K562 (cell line): Measurements from ENCODE around the gene RPRD1B. TPM values are rescaled to one million over a fixed set of nuclear protein-coding genes. Genes with fewer than 3 reads are reported as not detected.
A peak's percentile ranks its signal among the peaks of the same experiment; 100 is the strongest.

Source experiments
- ATAC-seq: fragments of 200-7000 bp; cut with Tn5 transposase; 3 replicates; pipeline ENCODE4 v1.9.1; 2020; ENCODE audit warnings: moderate library complexity
- BruUV-seq: library from RNA; stranded (reverse); fragments of 400-500 nt; replicated peaks from 2 replicates; lab custom pipeline; 2021; lab: Mats Ljungman, UMichigan
- CTCF ChIA-PET: fragments of 300-600 bp; formaldehyde crosslinking; extraction: SDS; loops from one replicate; lab custom pipeline; 2021; ENCODE audit warnings: low intra/inter-chr PET ratio; lab: Yijun Ruan, JAX
- POLR2A ChIA-PET: fragments of 300-600, 350-650 bp; sonication (Branson Sonifier 250); formaldehyde crosslinking; extraction: SDS; loops from one replicate; lab custom pipeline; 2021; ENCODE audit warnings: antibody characterized with exemption, inconsistent platforms; lab: Yijun Ruan, JAX
- DNase-seq, 4 experiments: peaks; one replicate each; pipeline versions ENCODE4 v3.0.0 to v3.0.0-alpha.2; 2011 to 2018; ENCODE audit warnings: low spot score in 3 of 4, mixed read lengths in 3 of 4; ENCODE audit errors: extremely low read depth in 1 of 4
- FAIRE-seq: peaks from 2 replicates; lab custom pipeline; 2011; peaks lifted over from hg19 to GRCh38; lab: Jason Lieb, UNC
- H2AFZ ChIP-seq: 2 replicates; pipeline ENCODE4 v1.6.0; 2011; ENCODE audit warnings: low read depth, low read length, control low read depth, inconsistent platforms
- H3K27ac ChIP-seq: fragments of 200-600 bp; 3 replicates; pipeline ENCODE4 v1.8.0; 2011; ENCODE audit warnings: low read depth, mild to moderate bottlenecking, control low read depth, inconsistent platforms, low read length, moderate library complexity, mixed read lengths; ENCODE audit errors: extremely low read depth
- H3K27me3 ChIP-seq, 2 experiments: fragments of 300-600 bp in 1 of 2; 2 replicates in 1 of 2; 3 replicates in 1 of 2; pipeline versions ENCODE4 v1.6.0 to v1.8.0; 2011; ENCODE audit warnings: inconsistent platforms in 2 of 2, low read length in 2 of 2, mild to moderate bottlenecking in 1 of 2, mixed read lengths in 1 of 2, moderate library complexity in 1 of 2; ENCODE audit not compliant: control insufficient read depth in 2 of 2, insufficient read depth in 2 of 2
- H3K36me3 ChIP-seq: fragments of 300-600 bp; 3 replicates; pipeline ENCODE4 v1.8.0; 2011; ENCODE audit warnings: mild to moderate bottlenecking, low read length, inconsistent platforms; ENCODE audit not compliant: control insufficient read depth, insufficient read depth
- H3K4me1 ChIP-seq, 2 experiments: fragments of 200-600 bp in 1 of 2; replicated peaks in 1 of 2; 2 replicates in 1 of 2; 3 replicates in 1 of 2; pipeline versions ENCODE4 v1.5.1 to v1.8.0; 2011; ENCODE audit warnings: inconsistent platforms in 2 of 2, low read length in 2 of 2, mild to moderate bottlenecking in 1 of 2, mixed read lengths in 1 of 2, moderate library complexity in 1 of 2; ENCODE audit not compliant: control insufficient read depth in 2 of 2, insufficient read depth in 2 of 2
- H3K4me2 ChIP-seq: 2 replicates; pipeline ENCODE4 v1.6.1; 2011; ENCODE audit warnings: low read length, control low read depth, inconsistent platforms, mixed read lengths; ENCODE audit not compliant: insufficient read depth
- H3K4me3 ChIP-seq: fragments of 200-600 bp; sonication (generic), shearing (Covaris generic); 2 replicates; pipeline ENCODE4 v1.5.1; 2016; ENCODE audit warnings: control low read depth, inconsistent platforms
- H3K79me2 ChIP-seq: fragments of 200-600 bp; 3 replicates; pipeline ENCODE4 v1.8.0; 2011; ENCODE audit warnings: low read length, inconsistent platforms; ENCODE audit not compliant: control insufficient read depth, insufficient read depth
- H3K9ac ChIP-seq, 2 experiments: 2 replicates each; pipeline versions ENCODE4 v1.6.0 to v1.6.1; 2011; ENCODE audit warnings: low read depth in 2 of 2, low read length in 2 of 2, control low read depth in 1 of 2, inconsistent platforms in 1 of 2, mild to moderate bottlenecking in 1 of 2, mixed read lengths in 1 of 2; ENCODE audit not compliant: insufficient read depth in 1 of 2
- H3K9me1 ChIP-seq: one replicate; pipeline ENCODE4 v1.6.0; 2011; ENCODE audit warnings: inconsistent platforms, mild to moderate bottlenecking, low read length, moderate library complexity; ENCODE audit not compliant: control insufficient read depth, insufficient read depth
- H3K9me3 ChIP-seq: replicated peaks from 2 replicates; pipeline ENCODE4 v1.5.1; 2011; ENCODE audit warnings: low read depth, low read length, inconsistent platforms; ENCODE audit not compliant: control insufficient read depth, insufficient read depth
- H4K20me1 ChIP-seq: replicated peaks from 2 replicates; pipeline ENCODE4 v1.6.1; 2011; ENCODE audit warnings: low read length, inconsistent platforms, mixed read lengths; ENCODE audit not compliant: control insufficient read depth, insufficient read depth
- DPF2 ChIP-seq: fragments of 450-650 bp; IDR thresholded peaks from 2 replicates; pipeline ENCODE4 v1.6.1; 2016
- FOSL1 ChIP-seq: fragments of 200-800 bp; sonication (Bioruptor generic); conservative IDR thresholded peaks from 2 replicates; pipeline ENCODE4 v1.6.1; 2016; ENCODE audit warnings: missing genetic modification characterization, missing compliant biosample characterization
- GATA2 ChIP-seq: sonication (generic); formaldehyde crosslinking; IDR thresholded peaks from 2 replicates; pipeline ENCODE4 v1.4.0; 2020; ENCODE audit warnings: mild to moderate bottlenecking, missing genetic modification reagents
- HMG20B ChIP-seq: fragments of 250-450 bp; sonication (Bioruptor Pico); IDR thresholded peaks from 2 replicates; pipeline ENCODE4 v1.5.0; 2021; ENCODE audit warnings: mild to moderate bottlenecking
- POLR2A ChIP-seq: fragments of 450-650 bp; conservative IDR thresholded peaks from 2 replicates; pipeline ENCODE4 v1.6.1; 2016
- SMAD4 ChIP-seq: fragments of 250-450 bp; sonication (Bioruptor Pico); conservative IDR thresholded peaks from 2 replicates; pipeline ENCODE4 v1.8.0; 2021; ENCODE audit warnings: inconsistent platforms, mild to moderate bottlenecking, moderate library complexity
- SMARCA5 ChIP-seq: fragments of 450-650 bp; IDR thresholded peaks from 2 replicates; pipeline ENCODE4 v1.6.1; 2016
- SOX6 ChIP-seq: fragments of 450-650 bp; IDR thresholded peaks from 2 replicates; pipeline ENCODE4 v1.6.1; 2014; ENCODE audit warnings: mild to moderate bottlenecking
- TOE1 ChIP-seq, 2 experiments: fragments of 450-650 bp in 1 of 2; sonication (generic) in 1 of 2; formaldehyde crosslinking in 1 of 2; IDR thresholded peaks; 2 replicates each; pipeline versions ENCODE4 v1.7.1 to v1.8.0; 2016 to 2022; ENCODE audit warnings: borderline replicate concordance in 2 of 2, mild to moderate bottlenecking in 2 of 2, antibody characterized with exemption in 1 of 2, inconsistent platforms in 1 of 2, low read depth in 1 of 2, missing genetic modification reagents in 1 of 2, moderate library complexity in 1 of 2
- YY1 ChIP-seq, 3 experiments: IDR thresholded peaks; 2 replicates each; pipeline ENCODE4 v1.6.1; 2011; ENCODE audit warnings: low read length in 2 of 3, mild to moderate bottlenecking in 2 of 3, moderate library complexity in 2 of 3, borderline replicate concordance in 1 of 3, control low read depth in 1 of 3, low read depth in 1 of 3; ENCODE audit not compliant: insufficient read depth in 3 of 3, insufficient replicate concordance in 2 of 3, control insufficient read depth in 1 of 3, insufficient read length in 1 of 3; ENCODE audit errors: extremely low read depth in 1 of 3
- ZFP30 ChIP-seq: fragments of 250-450 bp; sonication (Bioruptor Pico); IDR thresholded peaks from 2 replicates; pipeline ENCODE4 v1.8.0; 2022; ENCODE audit warnings: moderate library complexity, mild to moderate bottlenecking, inconsistent platforms, borderline replicate concordance
- ZNF41 ChIP-seq: fragments of 250-450 bp; sonication (Bioruptor Pico); conservative IDR thresholded peaks from 2 replicates; pipeline ENCODE4 v1.4.0; 2020; ENCODE audit warnings: mild to moderate bottlenecking
- ZNF589 ChIP-seq: fragments of 200-800 bp; sonication (Bioruptor generic); IDR thresholded peaks from 2 replicates; pipeline ENCODE4 v1.6.1; 2016; ENCODE audit warnings: low read depth, missing genetic modification characterization, missing compliant biosample characterization
- ZNF785 ChIP-seq: fragments of 250-450 bp; sonication (Bioruptor Pico); IDR thresholded peaks from 2 replicates; pipeline ENCODE4 v1.4.0; 2020; ENCODE audit warnings: mild to moderate bottlenecking
- WGBS: fragments of 100-300 bp; shearing (Covaris generic); methylation state at CpG from one replicate; pipeline ENCODE4 v1.1.6; 2016; ENCODE audit warnings: low coverage, mixed read lengths; ENCODE audit not compliant: insufficient coverage; ENCODE audit errors: missing lambda C conversion rate; 5-methylcytosine and 5-hydroxymethylcytosine counted together
- in situ Hi-C: fragments of 300-500 bp; cut with MboI; formaldehyde crosslinking; loops from 4 replicates; pipeline ENCODE4 v1.15.0; 2018; ENCODE audit warnings: inconsistent platforms, mixed read lengths
- intact Hi-C: fragments of 100-400 bp; cut with micrococcal nuclease; formaldehyde crosslinking; loops from 2 replicates; pipeline ENCODE4 v1.14.2; 2022
- polyA plus RNA-seq, 8 experiments: library from polyadenylated mRNA; depleted of rRNA in 4 of 8; stranded (reverse) in 5 of 8; unstranded in 3 of 8; fragments of >200 nt; fragmentation: Nextera tagmentation in 2 of 8; fragmentation: Illumina TruSeq in 1 of 8; extraction: Ambion mirVana in 2 of 8; extraction: Trizol in 1 of 8; gene quantifications; 2 replicates each; pipeline versions ENCODE4 v1.2.1 to v1.2.3, GENCODE V29; 2011 to 2014; ENCODE audit warnings: inconsistent platforms in 1 of 8, missing spikeins in 1 of 8
- total RNA-seq, 7 experiments: library from RNA; depleted of rRNA in 6 of 7; stranded (reverse); fragments of >200 nt in 6 of 7; fragmentation: Illumina TruSeq in 2 of 7; extraction: Trizol in 2 of 7; gene quantifications; 2 replicates each; pipeline versions ENCODE4 v1.2.1 to v1.2.3, GENCODE V29; 2011 to 2021; ENCODE audit warnings: low replicate concordance in 1 of 7
- TF ChIP-seq, protein P1 (sequence below): fragments of 200-800 bp; sonication (Bioruptor generic); IDR thresholded peaks from 2 replicates; pipeline ENCODE4 v1.6.1; 2017; ENCODE audit warnings: missing genetic modification characterization, missing compliant biosample characterization
- TF ChIP-seq, protein P2 (sequence below): fragments of 250-450 bp; sonication (Bioruptor Pico); IDR thresholded peaks from 2 replicates; pipeline ENCODE4 v1.9.0; 2021; ENCODE audit warnings: mild to moderate bottlenecking, inconsistent platforms
- TF ChIP-seq, protein P3 (sequence below): sonication (generic); formaldehyde crosslinking; IDR thresholded peaks from 2 replicates; pipeline ENCODE4 v1.8.1; 2022; ENCODE audit warnings: missing genetic modification reagents

Gene RPRD1B
- total and polyA plus RNA-seq, 9 of the 15 experiments (the other 6 are each of a cell fraction or from before 2014, with no cell fraction given) = 5.5 to 43.0 (median 24.4) TPM

DNA sequence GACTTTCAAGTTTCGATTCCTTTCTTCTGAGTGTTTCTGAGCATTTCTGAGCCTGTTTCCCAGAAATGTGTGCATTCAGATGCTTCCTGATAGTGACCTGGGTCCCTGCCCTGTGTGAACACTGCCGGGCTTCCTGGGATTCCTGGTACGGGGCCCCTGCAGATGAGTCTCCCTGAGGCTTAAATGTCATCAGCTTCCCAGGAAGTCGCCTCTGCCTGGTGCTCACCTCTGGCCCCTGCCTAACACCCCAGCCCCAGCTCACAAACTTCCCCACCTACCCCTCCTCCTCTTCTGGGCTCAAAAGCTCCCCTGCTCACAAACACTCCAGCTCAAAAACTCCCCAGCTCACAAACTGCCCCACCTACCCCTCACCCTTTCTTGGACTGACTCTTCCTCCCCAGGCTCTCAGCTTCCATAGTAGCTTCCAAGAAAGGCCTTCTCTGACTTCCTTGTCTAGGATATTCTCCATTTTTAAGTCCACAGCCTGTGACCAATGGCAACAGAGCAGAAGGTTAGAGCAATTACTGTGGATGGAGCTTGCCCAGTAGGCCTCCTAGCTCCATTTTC, 89.6 kb downstream of the RPRD1B start:
- BruUV-seq = no TSS peak
- H3K9me3 ChIP-seq = no peaks in the 10 kb centered on the region
- POLR2A ChIA-PET = interaction anchor here (0.5 to 1.8 kb wide), 9 partner anchors 9 to 699 kb away, joined by 3 to 9 read pairs (median 4); no protein-coding TSS in a partner anchor
- intact Hi-C loops = no loop called here
- CTCF ChIA-PET = no interaction called here
- H3K9me1 ChIP-seq = no peaks in the 10 kb centered on the region
- in situ Hi-C loops = no loop called here
- H4K20me1 ChIP-seq = no peaks in the 10 kb centered on the region
- FAIRE-seq (peak; percentile 65), ATAC-seq (peak; percentile 66), DNase-seq (peak; percentile 41 to 74 (median 48))
- H3K4me2 ChIP-seq = peak overlapping the region; percentile 78
- peak overlapping the region; percentile 99 for H2AFZ ChIP-seq
- H3K36me3 ChIP-seq = no peaks in the 10 kb centered on the region
- H3K27ac ChIP-seq = peak overlapping the region; percentile 89
- H3K4me1 ChIP-seq = peaks cover 30 to 44% of the 10 kb centered on the region in 2 experiments
- no peaks in the 10 kb centered on the region for H3K27me3 ChIP-seq
- H3K4me3 ChIP-seq = peak overlapping the region; percentile 7; the same call in 1 of the 2 replicates
- peak overlapping the region; percentile 69 to 86 for H3K9ac ChIP-seq
- 1% methylated on average over 4 of the region's 4 CpGs for WGBS
- H3K79me2 ChIP-seq = no peaks in the 10 kb centered on the region
- TF ChIP-seq YY1 (IDR thresholded peaks at IDR 0.05; ENCODE audit: borderline replicate concordance in 1 of 3, control insufficient read depth in 1 of 3, extremely low read depth in 1 of 3, insufficient read depth in 3 of 3, insufficient read length in 1 of 3, insufficient replicate concordance in 2 of 3, low read depth in 1 of 3, low read length in 2 of 3) (peak in 1 of 3 experiments; percentile 16), SMARCA5 (0 out of 2 replicates have a peak, but pooled peaks have one; percentile 13), DPF2 (peak; percentile 19; the same call in 1 of the 2 replicates), ZNF785 (CRISPR knock-in tag) (no peak), GATA2 (CRISPR knock-in tag) (peak; percentile 40; the same call in 1 of the 2 replicates), ZNF589 (peak; percentile 48; the same call in 1 of the 2 replicates), FOSL1 (tag) (peak; percentile 49; the same call in 1 of the 2 replicates), ZFP30 (CRISPR knock-in tag) (no peak), ZNF41 (CRISPR knock-in tag) (no peak), SMAD4 (peak; percentile 68), TOE1 (IDR thresholded peaks at IDR 0.05; ENCODE audit: borderline replicate concordance) (0 out of 2 replicates have a peak, but pooled peaks have one; percentile 35), TOE1 (CRISPR knock-in tag; IDR thresholded peaks at IDR 0.05; ENCODE audit: borderline replicate concordance, low read depth) (no peak), SOX6 (peak; percentile 22; the same call in 1 of the 2 replicates), POLR2A (0 out of 2 replicates have a peak, but pooled peaks have one; percentile 27), HMG20B (CRISPR knock-in tag) (no peak)
- TF ChIP-seq, protein P1, sequence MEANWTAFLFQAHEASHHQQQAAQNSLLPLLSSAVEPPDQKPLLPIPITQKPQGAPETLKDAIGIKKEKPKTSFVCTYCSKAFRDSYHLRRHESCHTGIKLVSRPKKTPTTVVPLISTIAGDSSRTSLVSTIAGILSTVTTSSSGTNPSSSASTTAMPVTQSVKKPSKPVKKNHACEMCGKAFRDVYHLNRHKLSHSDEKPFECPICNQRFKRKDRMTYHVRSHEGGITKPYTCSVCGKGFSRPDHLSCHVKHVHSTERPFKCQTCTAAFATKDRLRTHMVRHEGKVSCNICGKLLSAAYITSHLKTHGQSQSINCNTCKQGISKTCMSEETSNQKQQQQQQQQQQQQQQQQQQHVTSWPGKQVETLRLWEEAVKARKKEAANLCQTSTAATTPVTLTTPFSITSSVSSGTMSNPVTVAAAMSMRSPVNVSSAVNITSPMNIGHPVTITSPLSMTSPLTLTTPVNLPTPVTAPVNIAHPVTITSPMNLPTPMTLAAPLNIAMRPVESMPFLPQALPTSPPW (CRISPR knock-in tag) = peak; percentile 29; the same call in 1 of the 2 replicates
- TF ChIP-seq, protein P2, sequence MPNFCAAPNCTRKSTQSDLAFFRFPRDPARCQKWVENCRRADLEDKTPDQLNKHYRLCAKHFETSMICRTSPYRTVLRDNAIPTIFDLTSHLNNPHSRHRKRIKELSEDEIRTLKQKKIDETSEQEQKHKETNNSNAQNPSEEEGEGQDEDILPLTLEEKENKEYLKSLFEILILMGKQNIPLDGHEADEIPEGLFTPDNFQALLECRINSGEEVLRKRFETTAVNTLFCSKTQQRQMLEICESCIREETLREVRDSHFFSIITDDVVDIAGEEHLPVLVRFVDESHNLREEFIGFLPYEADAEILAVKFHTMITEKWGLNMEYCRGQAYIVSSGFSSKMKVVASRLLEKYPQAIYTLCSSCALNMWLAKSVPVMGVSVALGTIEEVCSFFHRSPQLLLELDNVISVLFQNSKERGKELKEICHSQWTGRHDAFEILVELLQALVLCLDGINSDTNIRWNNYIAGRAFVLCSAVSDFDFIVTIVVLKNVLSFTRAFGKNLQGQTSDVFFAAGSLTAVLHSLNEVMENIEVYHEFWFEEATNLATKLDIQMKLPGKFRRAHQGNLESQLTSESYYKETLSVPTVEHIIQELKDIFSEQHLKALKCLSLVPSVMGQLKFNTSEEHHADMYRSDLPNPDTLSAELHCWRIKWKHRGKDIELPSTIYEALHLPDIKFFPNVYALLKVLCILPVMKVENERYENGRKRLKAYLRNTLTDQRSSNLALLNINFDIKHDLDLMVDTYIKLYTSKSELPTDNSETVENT (CRISPR knock-in tag) = no peak
- TF ChIP-seq, protein P3, sequence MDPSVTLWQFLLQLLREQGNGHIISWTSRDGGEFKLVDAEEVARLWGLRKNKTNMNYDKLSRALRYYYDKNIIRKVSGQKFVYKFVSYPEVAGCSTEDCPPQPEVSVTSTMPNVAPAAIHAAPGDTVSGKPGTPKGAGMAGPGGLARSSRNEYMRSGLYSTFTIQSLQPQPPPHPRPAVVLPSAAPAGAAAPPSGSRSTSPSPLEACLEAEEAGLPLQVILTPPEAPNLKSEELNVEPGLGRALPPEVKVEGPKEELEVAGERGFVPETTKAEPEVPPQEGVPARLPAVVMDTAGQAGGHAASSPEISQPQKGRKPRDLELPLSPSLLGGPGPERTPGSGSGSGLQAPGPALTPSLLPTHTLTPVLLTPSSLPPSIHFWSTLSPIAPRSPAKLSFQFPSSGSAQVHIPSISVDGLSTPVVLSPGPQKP (CRISPR knock-in tag) = no peak
